ENCODE data around the gene YARS1.

GRCh38 chr1:32816676-32817158 lies 441 bp downstream of the YARS1 start:
- no peak for TF ChIP-seq CTCF (conservative IDR thresholded peaks at IDR 0.05; ENCODE audit: low read length)
- no peak for TF ChIP-seq EZH2phosphoT487 (IDR thresholded peaks at IDR 0.05; ENCODE audit: borderline replicate concordance)
